CD4-positive, alpha-beta T cell treated with Interleukin-4 for 1 hour (primary cell): ENCODE data around the gene RAP1B.
"Not testable (repeated sequence)": the region's sequence is repeated elsewhere in the genome, so short reads cannot be mapped to it uniquely, and the experiment has no call there.

Experiments
- DNase-seq, 2 donors: peaks; one replicate each; pipeline ENCODE4 v3.0.0-alpha.2; 2020 to 2022

Gene RAP1B

DNA sequence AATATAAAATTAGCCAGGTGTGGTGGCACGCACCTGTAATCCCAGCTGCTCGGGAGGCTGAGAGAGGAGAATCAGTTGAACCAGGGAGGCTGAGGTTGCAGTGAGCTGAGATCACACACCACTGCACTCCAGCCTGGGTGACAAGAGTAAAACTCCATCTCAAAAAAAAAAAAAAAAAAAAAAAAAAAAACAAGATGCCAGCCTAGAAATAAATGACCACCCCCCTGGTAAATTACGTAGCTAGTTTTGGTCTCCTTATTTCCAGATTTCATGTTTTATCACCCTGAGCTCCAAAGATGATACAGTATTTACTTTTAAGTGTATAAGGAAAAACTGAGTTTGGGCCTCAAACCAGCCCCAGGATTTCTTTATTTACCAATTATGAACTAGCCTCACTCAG lies 26.7 kb downstream of the RAP1B start:
- DNase-seq = not testable (repeated sequence)

DNA sequence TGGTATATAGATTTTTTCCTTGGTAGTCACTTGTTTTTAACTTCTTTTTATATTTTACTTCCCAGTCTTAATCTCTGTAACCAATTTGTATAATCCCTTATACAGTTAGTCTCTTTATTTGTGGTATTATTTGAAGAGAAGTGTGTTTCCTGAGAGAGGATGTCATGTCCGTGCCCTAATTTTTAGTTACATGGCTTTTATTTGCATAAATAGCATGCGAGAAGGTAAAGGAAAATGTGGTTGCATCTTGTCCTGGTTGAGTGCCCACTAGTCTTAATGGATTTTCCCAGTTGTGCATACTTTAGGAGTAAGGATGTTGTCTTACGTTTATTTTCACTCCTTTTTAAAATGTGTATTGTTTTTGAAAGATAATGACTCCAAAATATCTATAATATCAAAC lies 27.5 kb downstream of the RAP1B start:
- DNase-seq = no peak

DNA sequence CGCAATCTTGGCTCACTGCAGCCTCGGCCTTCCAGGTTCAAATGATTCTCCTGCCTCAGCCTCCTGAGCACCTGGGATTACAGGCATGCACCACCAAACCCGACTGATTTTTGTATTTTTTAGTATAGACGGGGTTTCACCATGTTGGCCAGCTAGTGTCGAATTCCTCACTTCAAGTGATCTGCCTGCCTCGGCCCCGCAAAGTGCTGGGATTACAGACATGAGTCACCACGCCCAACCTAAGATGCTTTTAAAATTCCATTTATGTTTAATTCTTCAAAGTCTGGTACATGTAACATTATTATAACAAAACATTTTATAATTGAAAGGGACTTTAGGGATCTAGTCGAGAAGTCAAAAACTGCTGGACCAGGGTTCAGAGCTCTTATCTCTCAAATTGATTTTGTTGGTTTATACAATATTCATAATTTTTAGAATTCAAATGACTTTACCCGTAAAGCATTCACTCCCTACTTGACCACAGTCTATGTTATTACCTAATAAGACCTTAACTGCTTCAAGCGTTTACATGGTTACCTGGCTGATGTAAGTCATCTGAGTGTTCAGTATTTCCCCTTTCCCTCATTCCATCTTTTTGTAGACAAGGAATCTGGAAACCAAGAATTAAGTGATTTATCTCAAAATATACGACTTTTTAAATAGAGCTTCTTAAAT lies 28.2 kb downstream of the RAP1B start:
- no peak for DNase-seq

DNA sequence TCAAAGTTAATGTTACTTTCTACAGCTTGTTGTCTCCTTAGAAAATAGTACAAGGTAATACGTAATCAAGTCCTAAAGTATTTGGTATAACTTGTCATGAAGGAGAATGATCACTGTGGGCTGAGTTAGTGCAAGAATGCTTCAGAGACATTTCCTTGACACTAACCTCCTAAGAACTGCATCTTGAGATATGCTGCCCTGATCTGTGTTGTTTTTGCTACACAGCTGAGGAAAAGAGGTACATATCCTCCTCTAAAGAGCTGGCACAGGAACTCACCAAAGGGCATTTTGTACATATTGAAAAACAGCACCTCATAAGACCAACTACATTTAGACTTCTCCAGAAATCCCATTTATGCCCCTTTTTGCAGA lies 28.7 kb downstream of the RAP1B start:
- DNase-seq = no peak

DNA sequence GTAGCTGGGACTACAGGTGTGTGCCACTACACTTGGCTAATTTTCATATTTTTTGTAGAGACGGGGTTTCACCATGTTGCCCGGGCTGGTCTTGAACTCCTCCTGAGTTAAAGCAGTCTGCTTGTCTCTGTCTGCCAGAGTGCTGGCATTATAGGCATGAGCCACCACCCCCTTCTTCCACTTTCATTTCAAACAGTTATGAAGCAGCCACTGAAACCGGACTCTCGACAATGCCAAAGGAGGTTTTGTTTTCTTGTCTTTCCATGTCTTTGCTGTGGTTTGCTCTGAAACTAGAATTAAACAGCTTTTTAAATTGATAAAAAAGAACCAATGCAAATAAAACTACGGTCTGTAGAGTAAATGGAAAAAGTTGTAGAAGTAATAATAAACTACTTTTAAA lies 30.4 kb downstream of the RAP1B start:
- DNase-seq = peak; percentile 33 to 52

DNA sequence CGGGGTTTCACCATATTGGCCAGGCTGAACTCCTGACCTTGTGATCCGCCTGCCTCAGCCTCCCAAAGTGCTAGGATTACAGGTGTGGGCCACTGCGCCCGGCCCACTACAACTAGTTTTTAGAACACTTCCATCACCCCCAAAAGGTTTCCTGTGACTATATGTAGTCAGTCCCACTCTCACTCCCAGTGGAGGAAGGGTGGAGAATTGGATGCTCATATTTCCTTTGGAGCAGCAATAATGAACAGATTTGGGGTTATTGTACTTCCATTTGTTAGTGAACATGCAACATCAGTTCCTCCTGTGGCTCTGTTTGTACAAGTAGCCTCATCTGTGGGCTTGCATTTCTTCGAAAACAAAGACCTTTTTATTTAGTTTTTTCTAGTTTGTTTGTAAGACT lies 35.8 kb downstream of the RAP1B start:
- no peak for DNase-seq

DNA sequence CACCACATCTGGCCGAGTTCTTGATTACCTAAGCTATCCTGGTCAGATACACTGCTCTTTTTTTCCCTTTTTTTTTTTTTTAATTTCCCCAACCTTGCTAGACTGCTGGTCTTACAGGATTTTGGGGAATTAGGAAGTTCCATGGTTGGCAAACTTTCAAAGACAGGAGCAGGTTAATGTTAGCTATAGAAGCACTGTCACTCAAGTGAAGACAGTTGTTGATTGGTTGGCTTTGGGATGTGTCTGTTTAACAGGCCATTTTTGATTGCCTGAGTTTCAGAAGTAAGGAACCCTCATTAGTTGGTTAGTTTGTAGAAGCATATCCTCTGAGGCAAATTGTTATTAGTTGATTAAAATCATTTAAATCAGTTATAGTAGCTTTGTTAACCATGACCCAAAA lies 36.8 kb downstream of the RAP1B start:
- DNase-seq = no peak

DNA sequence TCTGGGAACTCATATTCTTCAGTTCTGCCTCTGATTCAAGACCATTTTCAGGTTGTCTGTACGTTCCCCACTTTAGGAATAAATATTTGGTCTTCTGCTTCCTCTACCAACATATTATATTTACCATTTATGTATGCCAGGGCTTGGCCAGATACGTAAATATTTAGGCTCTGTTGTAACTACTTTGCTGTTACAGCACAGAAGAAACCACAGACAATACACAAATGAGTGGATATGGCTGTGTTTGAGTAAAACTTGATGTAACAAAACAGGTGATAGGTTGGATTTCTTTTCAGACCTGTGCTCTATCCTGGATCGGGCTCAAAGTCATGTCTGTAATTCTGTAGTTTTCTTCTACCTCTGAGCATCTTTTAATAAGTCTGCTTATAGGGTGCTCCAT lies 37.5 kb downstream of the RAP1B start:
- no peak for DNase-seq

DNA sequence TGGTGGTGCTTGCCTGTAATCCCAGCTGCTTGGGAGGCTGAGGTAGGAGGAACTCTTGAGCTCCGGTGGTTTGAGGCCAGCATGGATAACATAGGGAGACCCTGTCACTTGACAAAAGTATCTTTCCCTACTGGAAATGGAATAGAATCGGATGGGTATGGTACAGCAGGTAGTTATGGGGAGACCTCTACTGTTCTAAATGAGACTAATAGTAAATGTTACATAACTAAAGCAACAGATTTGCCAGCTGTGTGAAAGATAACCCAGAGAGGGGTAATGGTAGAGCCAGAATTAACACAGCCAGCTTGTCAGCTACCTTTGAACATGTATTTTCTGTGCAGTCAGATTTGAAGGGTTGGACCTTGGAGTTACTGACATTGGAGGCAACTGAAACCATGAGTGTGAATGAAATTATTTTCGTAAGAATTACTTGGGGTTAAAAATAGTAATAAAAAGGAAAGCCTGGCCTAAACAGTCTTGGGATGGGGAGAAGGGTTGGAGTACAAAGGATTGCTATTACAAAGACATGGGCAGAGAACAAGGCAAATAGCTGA lies 54.4 kb downstream of the RAP1B start:
- DNase-seq = no peak

DNA sequence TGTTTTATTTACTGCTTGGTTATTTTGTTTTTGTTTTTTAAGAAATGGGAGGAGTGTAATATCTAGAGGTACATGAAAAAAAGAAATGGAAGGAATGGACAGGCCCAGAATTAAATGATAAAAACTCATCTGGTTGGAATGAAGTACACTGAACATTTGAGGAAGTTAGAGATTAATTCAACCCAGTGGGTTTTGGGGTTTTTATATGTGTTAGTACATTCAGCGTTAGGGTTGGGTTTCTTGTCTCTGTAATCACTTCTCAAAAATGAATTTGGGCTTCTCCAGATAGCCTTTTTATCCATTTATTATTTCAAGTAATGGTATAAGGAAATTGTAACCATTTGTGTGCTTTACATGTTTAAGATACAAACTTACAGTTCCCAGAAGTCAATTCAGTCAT lies 56.6 kb downstream of the RAP1B start:
- no peak for DNase-seq

DNA sequence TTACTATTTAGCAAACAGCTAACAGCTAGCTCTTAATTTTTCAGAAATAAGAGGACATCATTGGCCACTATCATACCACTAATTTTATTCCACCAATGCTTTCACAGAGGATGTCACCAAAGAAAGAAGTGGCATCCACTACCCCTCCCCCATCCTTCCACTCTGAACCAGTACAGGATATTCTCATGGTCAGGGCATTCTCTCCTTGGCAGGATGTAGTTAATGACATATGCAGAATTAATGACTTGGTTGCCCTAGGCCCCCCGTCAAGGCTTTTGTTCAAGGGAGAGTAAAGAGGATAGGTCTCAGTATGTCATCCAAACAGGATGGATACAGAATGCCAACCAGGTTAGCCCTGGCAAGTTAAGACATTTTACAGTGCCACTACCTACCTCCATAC lies 57.2 kb downstream of the RAP1B start:
- no peak for DNase-seq

DNA sequence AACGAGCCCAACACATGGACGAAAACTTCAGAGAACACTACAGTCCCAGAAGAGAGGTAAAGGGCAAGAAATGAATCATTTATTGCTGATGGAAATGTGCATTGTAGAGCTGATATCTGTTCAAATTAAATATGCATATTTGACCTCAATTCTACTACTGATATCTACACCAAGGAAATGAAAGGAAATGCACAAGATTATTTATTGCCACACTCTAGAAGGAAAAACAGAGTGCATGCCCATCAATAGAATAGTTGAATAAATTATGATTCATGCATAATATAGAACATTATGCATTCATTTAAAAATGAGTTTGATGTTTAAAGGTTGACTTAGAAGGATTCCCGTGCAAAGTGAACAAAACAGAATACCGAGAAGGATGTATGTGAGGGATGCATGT lies 60.5 kb downstream of the RAP1B start:
- DNase-seq = no peak

DNA sequence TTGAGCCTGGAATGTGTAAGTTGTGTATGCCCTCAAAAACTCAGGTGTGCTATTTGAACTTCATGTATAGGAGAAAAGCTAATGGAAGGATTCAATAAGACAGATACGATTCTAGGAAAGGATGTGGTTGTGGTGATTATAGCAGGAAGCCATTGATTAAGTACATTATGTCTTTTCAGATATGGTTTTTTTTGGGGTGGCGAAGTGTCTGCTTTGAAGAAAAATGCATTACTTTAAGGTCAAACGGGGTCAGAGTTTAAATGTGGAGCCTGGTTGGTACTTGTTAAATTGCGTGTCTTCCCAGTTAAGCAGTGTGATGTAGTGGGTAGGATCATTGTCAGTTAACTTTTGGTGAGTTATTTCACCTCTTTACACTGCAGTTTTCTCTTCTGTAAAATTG lies 63.1 kb downstream of the RAP1B start:
- DNase-seq = peak in 1 of 2 donors; percentile 71

DNA sequence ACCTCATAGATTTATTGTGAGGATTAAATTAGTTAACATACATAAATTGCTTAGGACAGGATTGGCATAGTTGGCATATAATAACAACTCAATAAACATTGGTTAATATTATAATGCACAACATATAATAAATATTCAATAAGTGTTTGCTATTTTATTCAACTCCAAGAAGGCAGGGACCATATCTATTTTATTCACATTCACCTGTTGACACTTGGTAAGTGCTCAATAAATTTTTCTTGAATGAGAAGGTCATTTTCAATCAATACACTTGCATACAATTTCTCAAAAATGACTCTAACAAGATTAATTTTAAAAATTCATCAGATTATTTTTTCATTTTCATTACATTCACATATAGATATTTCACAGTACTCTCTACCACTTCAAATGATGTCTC lies 63.7 kb downstream of the RAP1B start:
- DNase-seq = no peak

DNA sequence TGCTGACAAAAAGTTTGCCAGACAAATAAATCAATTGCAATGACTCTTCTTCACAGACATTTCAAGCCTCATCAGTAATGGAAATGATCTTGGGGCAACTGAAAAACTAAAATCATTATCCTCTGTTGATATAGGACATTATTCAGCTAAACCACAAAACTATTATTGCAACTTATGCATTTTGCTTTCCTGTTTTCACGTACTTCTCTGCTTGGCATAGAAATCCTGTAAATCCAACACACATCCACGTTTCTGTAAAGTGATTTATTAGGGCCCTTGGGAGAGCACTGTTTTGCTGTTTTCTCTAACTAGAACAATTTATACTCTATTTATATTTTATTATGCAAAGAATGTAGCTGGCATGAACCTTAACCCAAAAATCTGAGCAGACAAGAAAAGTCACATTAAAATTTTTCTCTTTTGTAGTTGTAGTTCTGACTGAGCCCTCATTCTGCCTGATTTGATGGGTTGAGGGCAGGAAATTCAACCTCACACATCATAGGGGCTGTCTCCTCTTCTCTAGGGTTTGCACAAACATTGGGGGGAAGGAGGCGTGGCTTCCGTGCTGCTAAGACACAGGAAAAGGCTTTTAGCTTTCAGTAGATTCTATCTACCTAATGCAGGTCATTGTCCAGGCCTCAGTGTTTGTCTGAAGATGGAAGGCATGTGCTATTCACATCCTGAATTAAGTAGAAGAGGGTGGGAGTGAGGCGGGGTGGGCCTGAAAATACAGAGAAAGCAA lies 64.6 kb downstream of the RAP1B start:
- peak; percentile 73 to 81 for DNase-seq

DNA sequence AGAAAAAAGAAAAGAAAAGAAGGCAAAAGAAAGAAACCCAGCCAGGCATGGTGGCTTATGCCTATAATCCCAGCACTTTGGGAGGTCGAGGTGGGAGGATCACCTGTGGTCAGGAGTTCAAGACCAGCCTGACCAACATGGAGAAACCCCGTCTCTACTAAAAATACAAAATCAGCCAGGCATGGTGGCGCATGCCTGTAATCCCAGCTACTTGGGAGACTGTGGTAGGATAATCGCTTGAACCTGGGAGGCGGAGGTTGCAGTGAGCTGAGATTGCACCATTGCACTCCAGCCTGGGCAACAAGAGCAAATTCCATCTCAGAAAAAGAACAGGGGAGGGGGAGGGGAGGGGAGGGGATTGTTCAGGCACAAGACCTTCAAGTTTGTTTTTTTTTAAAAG lies 66.2 kb downstream of the RAP1B start:
- DNase-seq = not testable (repeated sequence)

DNA sequence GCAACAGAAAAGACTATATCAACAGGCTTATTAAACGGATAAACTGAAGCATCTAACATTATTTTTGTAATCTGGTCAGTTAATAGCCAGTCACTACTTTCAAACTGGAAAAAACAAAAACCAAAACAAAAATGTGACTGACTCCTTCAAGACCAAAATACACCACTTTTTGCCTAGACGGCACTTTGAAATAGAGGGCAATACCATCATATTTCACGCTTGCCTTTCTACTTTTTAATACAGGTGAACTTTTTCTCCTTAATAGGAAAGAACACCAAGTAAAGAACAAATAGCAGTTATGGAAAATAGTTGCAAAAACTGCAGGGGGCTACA lies 75.5 kb downstream of the RAP1B start:
- no peak for DNase-seq

DNA sequence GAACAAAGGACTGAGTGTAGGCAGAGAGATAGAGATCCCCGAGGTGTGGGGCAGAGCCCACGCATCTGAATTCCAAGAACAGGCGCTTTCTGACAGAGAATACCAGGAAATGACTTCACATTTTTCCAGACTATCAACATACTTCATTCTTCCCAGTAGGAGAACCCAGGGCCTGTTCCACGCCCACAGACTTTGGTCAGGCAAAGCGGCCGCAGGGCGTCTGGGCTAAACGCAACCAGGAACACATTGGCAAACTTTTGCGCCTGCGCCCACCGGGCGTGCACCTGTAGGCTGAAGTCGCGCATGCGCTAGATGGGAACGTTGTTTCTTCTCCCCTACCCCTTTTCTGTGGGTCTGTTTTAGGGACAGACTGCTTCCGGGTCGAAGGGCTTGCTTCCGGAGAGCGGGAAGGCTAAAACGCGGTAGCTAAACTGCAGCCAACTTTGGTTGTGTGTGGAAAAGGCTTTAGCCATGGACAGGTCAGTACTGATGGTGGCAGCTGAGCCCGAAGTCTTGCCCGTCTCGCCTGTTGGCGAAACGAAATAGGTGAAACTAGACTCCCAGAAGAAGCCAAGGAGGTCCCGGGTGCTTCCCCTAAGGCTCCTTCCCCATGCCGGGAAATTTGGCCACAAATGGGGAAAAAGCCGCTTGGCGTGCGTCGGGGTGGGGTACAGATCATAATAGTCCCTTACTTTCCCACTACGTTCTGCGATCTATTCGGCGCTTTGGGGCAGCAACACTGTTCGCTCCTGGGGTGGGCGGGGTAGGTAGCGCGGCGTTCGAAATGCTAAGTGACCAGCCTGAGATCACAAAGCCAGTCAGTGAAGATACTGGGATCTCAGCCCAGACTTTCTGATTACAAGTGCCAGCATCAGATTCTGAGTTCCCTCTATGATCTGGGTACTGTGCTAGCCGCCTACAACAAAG lies 76.2 kb downstream of the RAP1B start, which contains the start of gene NUP107:
TSS of gene NUP107 (plus strand) at position 384 of the 927 bp plus-strand sequence. CDS start at position 472, 88 bp downstream.
- peak; percentile 97 to 98 for DNase-seq

DNA sequence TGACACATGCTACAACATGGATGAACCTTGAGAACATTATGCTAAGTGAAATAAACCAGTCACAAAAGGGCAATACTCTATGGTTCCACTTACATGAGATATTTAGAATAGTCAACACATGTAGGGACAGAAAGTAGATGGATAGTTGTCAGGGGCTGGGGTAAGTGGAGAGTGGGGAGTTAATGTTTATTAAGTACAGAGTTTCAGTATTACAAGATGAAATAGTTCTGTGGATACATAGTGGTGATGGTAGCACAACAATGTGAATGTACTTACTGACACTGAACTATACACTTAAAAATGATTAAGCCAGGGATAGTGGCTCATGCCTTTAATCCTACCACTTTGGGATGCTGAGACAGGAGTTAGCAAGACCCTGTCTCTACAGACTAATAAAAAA lies 84.8 kb downstream of the RAP1B start:
- no peak for DNase-seq

DNA sequence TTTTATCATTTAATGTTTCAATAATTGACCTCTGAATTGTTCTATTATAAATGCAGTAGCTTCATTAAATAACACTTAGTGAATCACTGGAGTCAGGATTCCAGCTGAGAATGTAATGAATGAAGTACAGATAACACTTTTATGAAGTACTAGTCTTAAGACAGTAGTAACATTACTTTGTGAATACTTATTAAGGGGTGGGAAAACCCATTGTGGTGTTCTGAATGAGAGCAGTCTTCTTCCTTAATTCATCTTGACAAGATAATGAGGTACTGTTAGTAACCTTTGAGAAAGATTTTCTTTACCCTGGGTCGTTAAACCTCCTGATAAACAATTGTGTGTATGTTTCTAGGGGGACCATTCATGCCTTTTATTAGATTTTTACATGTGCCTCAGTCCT lies 88.8 kb downstream of the RAP1B start:
- DNase-seq = no peak
